ENCODE measurements around the gene PALLD. TPM values are rescaled to one million over a fixed set of nuclear protein-coding genes. Genes with fewer than 3 reads are reported as not detected.
A peak's percentile ranks its signal among the peaks of the same experiment; 100 is the strongest.

Gene PALLD
- total and polyA plus RNA-seq, 2 of the 8 experiments (the other 6 are each of a cell fraction or from before 2014, with no cell fraction given), result 10.5 to 25.0 TPM

DNA sequence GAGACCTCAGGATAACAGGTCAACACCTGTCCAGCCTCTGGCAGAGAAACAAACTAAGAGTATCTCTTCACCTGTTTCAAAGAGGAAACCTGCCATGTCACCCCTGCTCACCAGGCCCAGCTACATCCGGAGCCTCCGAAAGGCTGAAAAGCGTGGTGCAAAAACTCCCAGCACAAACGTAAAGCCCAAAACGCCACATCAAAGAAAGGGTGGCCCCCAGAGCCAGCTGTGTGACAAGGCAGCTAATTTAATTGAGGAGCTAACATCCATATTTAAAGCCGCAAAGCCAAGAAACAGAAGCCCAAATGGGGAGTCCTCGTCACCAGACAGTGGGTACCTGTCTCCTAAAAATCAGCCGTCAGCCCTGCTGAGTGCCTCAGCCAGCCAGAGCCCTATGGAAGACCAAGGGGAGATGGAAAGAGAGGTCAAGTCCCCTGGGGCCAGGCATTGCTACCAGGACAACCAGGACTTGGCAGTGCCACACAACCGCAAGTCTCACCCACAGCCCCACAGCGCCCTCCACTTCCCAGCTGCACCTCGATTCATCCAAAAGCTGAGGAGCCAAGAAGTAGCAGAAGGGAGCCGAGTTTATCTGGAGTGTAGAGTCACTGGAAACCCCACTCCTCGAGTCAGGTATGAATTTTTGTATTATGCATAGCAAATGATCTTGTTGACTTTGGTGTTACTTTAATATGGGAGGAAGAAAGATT is 15.1 kb downstream of the PALLD start:
- H3K4me3 ChIP-seq (ENCODE audit: extremely low read depth in 1 of 4, insufficient read depth in 2 of 4, low read depth in 3 of 4, low read length in 4 of 4), result no peak overlapping the region
- H3K79me1 ChIP-seq (ENCODE audit: low read depth, low read length), result no peaks in the 10 kb centered on the region
- no peak overlapping the region for H2BK15ac ChIP-seq (ENCODE audit: low read length)
- H3K18ac ChIP-seq (ENCODE audit: extremely low read depth, low read length), result no peak overlapping the region
- H2AFZ ChIP-seq (ENCODE audit: low read length), result peak overlapping the region; percentile 24
- H4K91ac ChIP-seq (replicated peaks; ENCODE audit: insufficient read length, low read length), result no peak overlapping the region
- TF ChIP-seq RAD21 (IDR thresholded peaks at IDR 0.05 in 1 of 2, conservative IDR thresholded peaks at IDR 0.05 in 1 of 2; ENCODE audit: low read depth in 2 of 2, low read length in 2 of 2), result peak; percentile 51 to 55
- TF ChIP-seq, protein P1, sequence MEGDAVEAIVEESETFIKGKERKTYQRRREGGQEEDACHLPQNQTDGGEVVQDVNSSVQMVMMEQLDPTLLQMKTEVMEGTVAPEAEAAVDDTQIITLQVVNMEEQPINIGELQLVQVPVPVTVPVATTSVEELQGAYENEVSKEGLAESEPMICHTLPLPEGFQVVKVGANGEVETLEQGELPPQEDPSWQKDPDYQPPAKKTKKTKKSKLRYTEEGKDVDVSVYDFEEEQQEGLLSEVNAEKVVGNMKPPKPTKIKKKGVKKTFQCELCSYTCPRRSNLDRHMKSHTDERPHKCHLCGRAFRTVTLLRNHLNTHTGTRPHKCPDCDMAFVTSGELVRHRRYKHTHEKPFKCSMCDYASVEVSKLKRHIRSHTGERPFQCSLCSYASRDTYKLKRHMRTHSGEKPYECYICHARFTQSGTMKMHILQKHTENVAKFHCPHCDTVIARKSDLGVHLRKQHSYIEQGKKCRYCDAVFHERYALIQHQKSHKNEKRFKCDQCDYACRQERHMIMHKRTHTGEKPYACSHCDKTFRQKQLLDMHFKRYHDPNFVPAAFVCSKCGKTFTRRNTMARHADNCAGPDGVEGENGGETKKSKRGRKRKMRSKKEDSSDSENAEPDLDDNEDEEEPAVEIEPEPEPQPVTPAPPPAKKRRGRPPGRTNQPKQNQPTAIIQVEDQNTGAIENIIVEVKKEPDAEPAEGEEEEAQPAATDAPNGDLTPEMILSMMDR (IDR thresholded peaks at IDR 0.05; ENCODE audit: control extremely low read depth in 1 of 3, insufficient read depth in 1 of 3, low read depth in 1 of 3, low read length in 3 of 3), result peak in 2 of 3 experiments; percentile 24 to 27; a peak in 2 of 4 replicates
- no peak for TF ChIP-seq POU5F1 (IDR thresholded peaks at IDR 0.05; ENCODE audit: low read depth, low read length)
- DNase-seq (ENCODE audit: low read depth in 1 of 2, low spot score in 2 of 2) (no peak), FAIRE-seq (no peak)
- H4K20me1 ChIP-seq (replicated peaks in 1 of 2; ENCODE audit: control insufficient read depth in 1 of 2, insufficient read depth in 2 of 2, low read length in 2 of 2), result no peaks in the 10 kb centered on the region
- H2BK120ac ChIP-seq (replicated peaks; ENCODE audit: low read depth, low read length), result no peak overlapping the region
- ChIA-PET CTCF (ENCODE audit: partially characterized antibody) (interaction anchor here (0.6 to 3.6 kb wide), 4 partner anchors 40 to 410 kb away, joined by 3 to 14 read pairs (median 4); no protein-coding TSS in a partner anchor), POLR2A (ENCODE audit: partially characterized antibody) (no interaction called here)
- H3K27me3 ChIP-seq (replicated peaks in 1 of 4; ENCODE audit: control insufficient read depth in 3 of 4, extremely low read depth in 1 of 4, insufficient read depth in 3 of 4, low read length in 3 of 4), result no peaks in the 10 kb centered on the region
- H2AK5ac ChIP-seq (ENCODE audit: low read depth, low read length), result no peak overlapping the region
- H3K23ac ChIP-seq (ENCODE audit: insufficient read length), result no peak overlapping the region
- no peak overlapping the region for H3K4me2 ChIP-seq (ENCODE audit: insufficient read depth in 1 of 2, low read depth in 2 of 2, low read length in 2 of 2)
- no peaks in the 10 kb centered on the region for H3K36me3 ChIP-seq (ENCODE audit: control insufficient read depth in 2 of 4, insufficient read depth in 4 of 4, low read length in 3 of 4)
- H4K5ac ChIP-seq (ENCODE audit: insufficient read length, low read depth, low read length), result no peak overlapping the region
- H4K8ac ChIP-seq (ENCODE audit: extremely low read depth, insufficient read depth, low read length), result no peak overlapping the region
- WGBS, 2 experiments (ENCODE audit: extremely low coverage in 1 of 2, insufficient coverage in 1 of 2, insufficient read length in 1 of 2, insufficient replicate concordance in 2 of 2, low coverage in 1 of 2, low lambda C conversion rate in 2 of 2, missing lambda C conversion rate in 1 of 2), result 87% methylated on average over 13 of the region's 13 CpGs; no CpG with 5 or more reads in 1 of the 2 experiments
- no peak overlapping the region for H3K14ac ChIP-seq (ENCODE audit: insufficient read length)
- H3K56ac ChIP-seq (replicated peaks; ENCODE audit: insufficient read length, low read depth, low read length), result no peak overlapping the region
- H2BK12ac ChIP-seq (ENCODE audit: low read depth, low read length), result no peak overlapping the region
- H3K23me2 ChIP-seq (ENCODE audit: low read depth, low read length), result no peaks in the 10 kb centered on the region
- no peaks in the 10 kb centered on the region for H3K4me1 ChIP-seq (replicated peaks in 1 of 4; ENCODE audit: control insufficient read depth in 3 of 4, insufficient read depth in 4 of 4, low read length in 3 of 4)
- H3K9ac ChIP-seq (replicated peaks in 1 of 4; ENCODE audit: extremely low read depth in 1 of 4, low read depth in 3 of 4, low read length in 3 of 4), result no peak overlapping the region
- no peak overlapping the region for H3K27ac ChIP-seq (ENCODE audit: low read depth, low read length)
- H2BK5ac ChIP-seq (ENCODE audit: low read depth, low read length), result no peak overlapping the region
- no peaks in the 10 kb centered on the region for H3K79me2 ChIP-seq (ENCODE audit: control insufficient read depth in 1 of 2, insufficient read depth in 2 of 2, low read length in 2 of 2)
- H3K4ac ChIP-seq (replicated peaks; ENCODE audit: insufficient read length, low read depth, low read length), result no peak overlapping the region
- no peaks in the 10 kb centered on the region for H3K9me3 ChIP-seq (ENCODE audit: insufficient read depth in 2 of 2, low read depth in 1 of 2, low read length in 1 of 2)
- H2BK20ac ChIP-seq (ENCODE audit: low read length), result no peak overlapping the region

All from H1 (cell line).